Glutamatergic neuron (in vitro differentiated cells): Measurements from ENCODE around the gene AVP. TPM values are rescaled to one million over a fixed set of nuclear protein-coding genes. Genes with fewer than 3 reads are reported as not detected.

Source experiments
- DNase-seq: peaks from one replicate; pipeline ENCODE4 v3.0.0; 2022
- H3K27ac Mint-ChIP-seq: one replicate; pipeline ENCODE4 v1.8.0; 2020; ENCODE audit warnings: mild to moderate bottlenecking, mixed read lengths, inconsistent platforms; ENCODE audit not compliant: unreplicated experiment
- H3K27me3 Mint-ChIP-seq: one replicate; pipeline ENCODE4 v1.8.0; 2020; ENCODE audit warnings: mild to moderate bottlenecking, moderate library complexity, mixed read lengths, inconsistent platforms; ENCODE audit not compliant: unreplicated experiment
- H3K36me3 Mint-ChIP-seq: one replicate; pipeline ENCODE4 v1.8.0; 2020; ENCODE audit warnings: mild to moderate bottlenecking, mixed read lengths, inconsistent platforms; ENCODE audit not compliant: unreplicated experiment
- H3K4me1 Mint-ChIP-seq: one replicate; pipeline ENCODE4 v1.8.0; 2020; ENCODE audit warnings: mild to moderate bottlenecking, low read depth, mixed read lengths, inconsistent platforms; ENCODE audit not compliant: unreplicated experiment
- H3K4me3 Mint-ChIP-seq: one replicate; pipeline ENCODE4 v1.8.0; 2020; ENCODE audit warnings: mild to moderate bottlenecking, mixed read lengths, inconsistent platforms; ENCODE audit not compliant: unreplicated experiment
- H3K9me3 Mint-ChIP-seq: one replicate; pipeline ENCODE4 v1.8.0; 2020; ENCODE audit warnings: mild to moderate bottlenecking, moderate library complexity, mixed read lengths, inconsistent platforms; ENCODE audit not compliant: unreplicated experiment
- total RNA-seq: library from RNA; stranded (reverse); fragmentation: NEBNext Ultra II Directional; extraction: Animal tissue kit (Norgen Biotek cat#: 25700); gene quantifications from one replicate; pipeline ENCODE4 v1.2.1, GENCODE V29; 2021; ENCODE audit not compliant: unreplicated experiment
- TF ChIP-seq, protein P1 (sequence below): fragments of 200-600 bp; sonication (generic); IDR thresholded peaks from one replicate; pipeline ENCODE4 v1.5.0; 2021; ENCODE audit not compliant: partially characterized antibody, unreplicated experiment

The AVP gene
- total RNA-seq, 1 donor from 2014 or later, result not detected

DNA sequence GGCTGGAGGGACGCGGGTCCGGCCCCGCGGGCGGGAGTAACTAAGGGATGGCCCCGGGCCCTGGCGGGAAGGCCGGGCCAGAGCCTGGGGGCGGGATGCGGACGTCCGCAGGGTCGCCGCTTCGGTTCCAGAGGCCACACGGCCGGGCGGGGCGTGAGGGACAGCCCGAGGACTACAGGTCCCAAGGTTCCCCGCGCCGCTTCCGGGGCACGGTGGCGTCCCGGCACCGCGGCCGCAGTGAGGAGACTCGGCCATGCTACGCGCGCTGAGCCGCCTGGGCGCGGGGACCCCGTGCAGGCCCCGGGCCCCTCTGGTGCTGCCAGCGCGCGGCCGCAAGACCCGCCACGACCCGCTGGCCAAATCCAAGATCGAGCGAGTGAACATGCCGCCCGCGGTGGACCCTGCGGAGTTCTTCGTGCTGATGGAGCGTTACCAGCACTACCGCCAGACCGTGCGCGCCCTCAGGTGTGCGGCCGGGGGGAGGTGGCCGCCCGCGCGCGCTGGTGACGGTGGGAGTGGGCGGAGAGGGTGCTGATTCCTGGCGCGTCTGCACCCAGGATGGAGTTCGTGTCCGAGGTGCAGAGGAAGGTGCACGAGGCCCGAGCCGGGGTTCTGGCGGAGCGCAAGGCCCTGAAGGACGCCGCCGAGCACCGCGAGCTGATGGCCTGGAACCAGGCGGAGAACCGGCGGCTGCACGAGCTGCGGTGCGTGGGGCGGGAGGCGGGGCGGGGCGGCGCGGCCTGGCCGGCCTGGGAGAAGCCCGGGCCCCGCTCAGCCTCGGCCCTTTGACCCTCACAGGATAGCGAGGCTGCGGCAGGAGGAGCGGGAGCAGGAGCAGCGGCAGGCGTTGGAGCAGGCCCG, 38.5 kb downstream of the AVP start, which contains the start of gene MRPS26:
Gene MRPS26, plus strand, starts transcription at position 237 of the 861 bp plus-strand sequence. Its CDS starts 17 bp downstream, at position 254.
- Mint-ChIP-seq H3K4me1 (peaks cover 19% of the 10 kb centered on the region), H3K36me3 (no peaks in the 10 kb centered on the region), H3K27ac (peak within 1 kb of the TSS; percentile 85), H3K4me3 (peak within 1 kb of the TSS; percentile 91), H3K9me3 (peaks cover 10% of the 10 kb centered on the region), H3K27me3 (peaks cover 7% of the 10 kb centered on the region)
- peak; percentile 94 for DNase-seq
- TF ChIP-seq, protein P1, sequence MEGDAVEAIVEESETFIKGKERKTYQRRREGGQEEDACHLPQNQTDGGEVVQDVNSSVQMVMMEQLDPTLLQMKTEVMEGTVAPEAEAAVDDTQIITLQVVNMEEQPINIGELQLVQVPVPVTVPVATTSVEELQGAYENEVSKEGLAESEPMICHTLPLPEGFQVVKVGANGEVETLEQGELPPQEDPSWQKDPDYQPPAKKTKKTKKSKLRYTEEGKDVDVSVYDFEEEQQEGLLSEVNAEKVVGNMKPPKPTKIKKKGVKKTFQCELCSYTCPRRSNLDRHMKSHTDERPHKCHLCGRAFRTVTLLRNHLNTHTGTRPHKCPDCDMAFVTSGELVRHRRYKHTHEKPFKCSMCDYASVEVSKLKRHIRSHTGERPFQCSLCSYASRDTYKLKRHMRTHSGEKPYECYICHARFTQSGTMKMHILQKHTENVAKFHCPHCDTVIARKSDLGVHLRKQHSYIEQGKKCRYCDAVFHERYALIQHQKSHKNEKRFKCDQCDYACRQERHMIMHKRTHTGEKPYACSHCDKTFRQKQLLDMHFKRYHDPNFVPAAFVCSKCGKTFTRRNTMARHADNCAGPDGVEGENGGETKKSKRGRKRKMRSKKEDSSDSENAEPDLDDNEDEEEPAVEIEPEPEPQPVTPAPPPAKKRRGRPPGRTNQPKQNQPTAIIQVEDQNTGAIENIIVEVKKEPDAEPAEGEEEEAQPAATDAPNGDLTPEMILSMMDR, result no peak

GRCh38 chr20:3045042-3045815, 39.3 kb downstream of the AVP start:
- Mint-ChIP-seq H3K36me3 (no peaks in the 10 kb centered on the region), H3K4me1 (peaks cover 19% of the 10 kb centered on the region), H3K9me3 (peaks cover 10% of the 10 kb centered on the region), H3K27ac (peak overlapping the region; percentile 85), H3K27me3 (peaks cover 7% of the 10 kb centered on the region), H3K4me3 (peak overlapping the region; percentile 91)
- TF ChIP-seq, protein P1, result no peak
- DNase-seq, result peak; percentile 84

DNA sequence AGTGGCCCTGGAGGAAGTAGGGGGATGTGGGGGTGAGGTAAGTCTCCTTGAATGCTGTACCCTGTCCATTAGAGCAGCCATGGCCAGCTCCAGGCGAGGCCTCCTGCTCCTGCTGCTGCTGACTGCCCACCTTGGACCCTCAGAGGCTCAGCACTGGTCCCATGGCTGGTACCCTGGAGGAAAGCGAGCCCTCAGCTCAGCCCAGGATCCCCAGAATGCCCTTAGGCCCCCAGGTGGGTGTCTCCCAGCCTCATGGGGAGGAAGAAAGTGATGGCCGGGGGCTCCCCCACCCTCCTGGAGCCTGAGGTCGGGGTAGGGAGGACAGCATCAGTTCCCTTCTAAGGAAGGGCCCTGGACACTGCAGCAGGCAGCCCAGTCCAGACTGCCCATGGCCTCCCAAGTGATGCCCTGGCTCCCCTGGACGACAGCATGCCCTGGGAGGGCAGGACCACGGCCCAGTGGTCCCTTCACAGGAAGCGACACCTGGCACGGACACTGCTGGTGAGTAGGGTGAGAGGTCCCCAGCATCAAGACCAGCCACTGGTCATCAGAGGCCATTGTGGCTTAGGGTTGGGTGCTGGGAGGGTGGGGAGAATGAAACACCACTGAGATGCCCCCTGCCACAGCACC, 40.1 kb downstream of the AVP start:
- Mint-ChIP-seq H3K27me3 (peaks cover 7% of the 10 kb centered on the region), H3K4me3 (no peak overlapping the region), H3K36me3 (no peaks in the 10 kb centered on the region), H3K4me1 (peaks cover 19% of the 10 kb centered on the region), H3K27ac (no peak overlapping the region), H3K9me3 (peaks cover 10% of the 10 kb centered on the region)
- no peak for DNase-seq
- TF ChIP-seq, protein P1, result no peak

DNA sequence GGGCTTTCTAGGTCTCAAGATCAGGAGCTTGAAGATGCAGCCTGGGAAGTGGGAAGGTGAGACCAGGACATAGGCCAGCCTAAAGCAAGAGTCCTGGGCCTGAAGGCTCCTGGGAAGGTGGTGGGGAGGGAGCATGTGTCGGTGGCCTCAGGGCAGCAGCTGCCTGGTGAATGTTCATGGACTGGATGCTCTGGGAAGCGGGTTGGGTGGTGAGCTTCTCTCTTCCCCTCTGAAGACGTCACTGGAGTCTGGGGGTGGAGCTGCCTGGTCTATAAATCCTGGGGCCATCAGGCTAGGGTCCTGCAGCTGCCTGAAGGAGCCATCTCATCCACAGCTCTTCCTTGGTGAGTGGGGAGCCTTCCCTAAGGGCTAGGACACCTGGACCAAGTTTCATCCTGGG, 41.2 kb downstream of the AVP start, which contains the start of gene GNRH2:
Gene GNRH2, plus strand, starts transcription at position 301 of the 400 bp plus-strand sequence. CDS start 793 bp downstream, outside the sequence.
- Mint-ChIP-seq H3K4me1 (peaks cover 19% of the 10 kb centered on the region), H3K4me3 (no peak within 1 kb of the TSS), H3K36me3 (no peaks in the 10 kb centered on the region), H3K27me3 (peaks cover 7% of the 10 kb centered on the region), H3K27ac (peak within 1 kb of the TSS; percentile 8), H3K9me3 (peaks cover 10% of the 10 kb centered on the region)
- TF ChIP-seq, protein P1, result no peak
- DNase-seq, result no peak
